22Rv1 (cell line): Measurements from ENCODE around the gene ITPKB.

Experiments
- ZFX ChIP-seq: fragments of 450-650 bp; IDR thresholded peaks from 2 replicates; pipeline ENCODE4 v1.6.1; 2017; ENCODE audit warnings: antibody characterized with exemption, borderline replicate concordance
- TF ChIP-seq, protein P1 (sequence below): fragments of 450-650 bp; IDR thresholded peaks from 2 replicates; pipeline ENCODE4 v1.5.1; 2017; ENCODE audit warnings: mild to moderate bottlenecking

DNA sequence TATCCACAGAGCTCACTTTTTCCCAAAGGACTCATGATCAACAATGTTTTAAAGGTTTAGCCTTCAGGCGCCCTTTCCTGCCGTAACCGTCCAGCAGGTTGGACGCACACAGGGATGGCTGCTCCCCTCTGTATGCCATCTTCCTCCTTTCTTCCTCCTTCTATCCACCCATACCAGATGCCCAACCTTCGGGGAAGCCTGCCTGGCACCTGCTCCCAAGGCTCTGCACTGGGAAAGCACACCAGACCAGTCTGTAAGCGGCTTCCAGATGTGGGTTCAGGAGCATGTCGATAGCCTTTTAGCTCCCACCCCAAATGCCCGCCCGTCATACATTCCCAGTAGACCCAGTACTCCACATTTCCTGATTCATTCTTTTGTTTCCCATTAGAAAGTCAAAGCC is 137.6 kb downstream of the ITPKB start:
- TF ChIP-seq, protein P1, sequence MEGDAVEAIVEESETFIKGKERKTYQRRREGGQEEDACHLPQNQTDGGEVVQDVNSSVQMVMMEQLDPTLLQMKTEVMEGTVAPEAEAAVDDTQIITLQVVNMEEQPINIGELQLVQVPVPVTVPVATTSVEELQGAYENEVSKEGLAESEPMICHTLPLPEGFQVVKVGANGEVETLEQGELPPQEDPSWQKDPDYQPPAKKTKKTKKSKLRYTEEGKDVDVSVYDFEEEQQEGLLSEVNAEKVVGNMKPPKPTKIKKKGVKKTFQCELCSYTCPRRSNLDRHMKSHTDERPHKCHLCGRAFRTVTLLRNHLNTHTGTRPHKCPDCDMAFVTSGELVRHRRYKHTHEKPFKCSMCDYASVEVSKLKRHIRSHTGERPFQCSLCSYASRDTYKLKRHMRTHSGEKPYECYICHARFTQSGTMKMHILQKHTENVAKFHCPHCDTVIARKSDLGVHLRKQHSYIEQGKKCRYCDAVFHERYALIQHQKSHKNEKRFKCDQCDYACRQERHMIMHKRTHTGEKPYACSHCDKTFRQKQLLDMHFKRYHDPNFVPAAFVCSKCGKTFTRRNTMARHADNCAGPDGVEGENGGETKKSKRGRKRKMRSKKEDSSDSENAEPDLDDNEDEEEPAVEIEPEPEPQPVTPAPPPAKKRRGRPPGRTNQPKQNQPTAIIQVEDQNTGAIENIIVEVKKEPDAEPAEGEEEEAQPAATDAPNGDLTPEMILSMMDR, result no peak
- TF ChIP-seq ZFX, result no peak
